LNCAP (cell line): ENCODE results near the gene DBNL.

ENCODE experiments used
- TF ChIP-seq, protein P1 (sequence below): fragments of 450-650 bp; IDR thresholded peaks from 2 replicates; pipeline ENCODE4 v1.5.1; 2017; ENCODE audit warnings: mild to moderate bottlenecking

Gene DBNL

DNA sequence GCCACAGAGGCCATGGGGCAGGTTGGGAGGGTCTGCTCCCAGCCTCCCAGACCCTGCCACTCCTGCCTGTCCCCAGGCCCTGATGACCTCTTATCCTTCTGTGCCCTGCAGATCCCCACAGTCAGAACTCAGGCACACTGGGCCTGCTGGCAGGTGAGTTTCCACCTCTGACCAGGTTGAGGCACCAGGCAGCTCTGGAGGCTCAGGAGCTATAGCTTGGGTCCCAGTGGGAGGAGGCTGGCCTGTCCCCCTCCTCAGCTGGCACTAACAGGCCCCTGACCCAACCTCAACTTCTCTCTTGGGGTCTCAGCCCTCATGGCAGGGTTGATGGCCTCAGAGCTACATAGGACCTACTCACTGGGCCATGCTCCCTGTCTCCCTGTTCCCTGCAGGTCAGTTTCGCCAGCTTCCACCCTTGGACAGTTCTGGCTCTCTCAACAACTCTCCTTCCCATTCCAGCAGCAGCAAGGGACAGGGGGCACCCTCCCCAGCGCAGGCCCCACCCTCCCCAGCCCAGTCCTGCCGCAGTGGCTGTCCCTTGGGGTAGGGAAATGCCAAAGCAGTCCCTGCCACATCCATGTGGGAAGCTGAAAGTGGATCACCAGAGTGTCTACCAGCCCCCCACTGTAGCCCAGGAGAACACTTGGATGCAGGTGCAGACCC is 56.9 kb downstream of the DBNL start:
- TF ChIP-seq, protein P1, sequence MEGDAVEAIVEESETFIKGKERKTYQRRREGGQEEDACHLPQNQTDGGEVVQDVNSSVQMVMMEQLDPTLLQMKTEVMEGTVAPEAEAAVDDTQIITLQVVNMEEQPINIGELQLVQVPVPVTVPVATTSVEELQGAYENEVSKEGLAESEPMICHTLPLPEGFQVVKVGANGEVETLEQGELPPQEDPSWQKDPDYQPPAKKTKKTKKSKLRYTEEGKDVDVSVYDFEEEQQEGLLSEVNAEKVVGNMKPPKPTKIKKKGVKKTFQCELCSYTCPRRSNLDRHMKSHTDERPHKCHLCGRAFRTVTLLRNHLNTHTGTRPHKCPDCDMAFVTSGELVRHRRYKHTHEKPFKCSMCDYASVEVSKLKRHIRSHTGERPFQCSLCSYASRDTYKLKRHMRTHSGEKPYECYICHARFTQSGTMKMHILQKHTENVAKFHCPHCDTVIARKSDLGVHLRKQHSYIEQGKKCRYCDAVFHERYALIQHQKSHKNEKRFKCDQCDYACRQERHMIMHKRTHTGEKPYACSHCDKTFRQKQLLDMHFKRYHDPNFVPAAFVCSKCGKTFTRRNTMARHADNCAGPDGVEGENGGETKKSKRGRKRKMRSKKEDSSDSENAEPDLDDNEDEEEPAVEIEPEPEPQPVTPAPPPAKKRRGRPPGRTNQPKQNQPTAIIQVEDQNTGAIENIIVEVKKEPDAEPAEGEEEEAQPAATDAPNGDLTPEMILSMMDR = no peak

DNA sequence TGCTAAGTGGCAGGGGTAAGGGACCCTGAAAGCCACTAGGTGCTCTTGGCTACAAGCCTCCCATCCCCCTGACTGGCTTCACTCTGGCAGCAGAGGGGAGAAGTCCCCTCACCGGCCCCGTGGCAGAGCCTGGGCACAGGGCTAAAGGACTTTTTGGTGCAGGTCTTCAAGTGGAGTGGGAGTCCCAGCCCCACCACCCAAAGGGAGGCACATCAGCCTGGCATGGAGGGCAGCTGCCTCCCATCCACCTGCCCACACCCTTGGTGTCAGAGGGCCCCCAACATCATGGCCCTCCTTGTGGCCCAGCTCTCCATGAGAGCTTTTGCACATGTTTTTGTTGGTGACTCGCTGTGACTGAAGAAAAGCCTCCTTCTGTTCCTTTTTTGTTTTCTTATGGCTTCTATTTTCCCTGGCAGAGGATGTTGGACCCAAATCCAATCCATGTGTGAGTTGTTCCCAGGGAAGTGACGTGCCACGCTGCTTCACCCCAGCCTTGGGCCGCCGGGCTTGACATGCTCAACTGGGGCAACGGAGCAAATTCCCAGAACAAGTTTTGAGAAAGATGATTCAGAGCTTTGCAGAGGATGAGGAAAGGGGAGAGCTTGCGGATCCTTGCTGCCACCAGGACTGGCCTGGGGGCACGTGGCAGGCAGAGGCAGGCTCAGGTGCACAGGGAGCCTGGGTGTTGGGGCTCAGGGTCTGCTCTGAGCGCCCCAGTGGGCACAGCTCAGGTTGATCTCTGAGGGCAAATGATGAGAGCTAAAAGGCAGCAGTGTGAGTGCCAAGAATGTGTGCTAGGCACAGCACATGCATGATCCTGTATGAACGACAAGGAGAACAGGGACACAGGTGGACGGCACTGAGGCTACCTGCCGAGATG is 57.7 kb downstream of the DBNL start:
- TF ChIP-seq, protein P1 = no peak

DNA sequence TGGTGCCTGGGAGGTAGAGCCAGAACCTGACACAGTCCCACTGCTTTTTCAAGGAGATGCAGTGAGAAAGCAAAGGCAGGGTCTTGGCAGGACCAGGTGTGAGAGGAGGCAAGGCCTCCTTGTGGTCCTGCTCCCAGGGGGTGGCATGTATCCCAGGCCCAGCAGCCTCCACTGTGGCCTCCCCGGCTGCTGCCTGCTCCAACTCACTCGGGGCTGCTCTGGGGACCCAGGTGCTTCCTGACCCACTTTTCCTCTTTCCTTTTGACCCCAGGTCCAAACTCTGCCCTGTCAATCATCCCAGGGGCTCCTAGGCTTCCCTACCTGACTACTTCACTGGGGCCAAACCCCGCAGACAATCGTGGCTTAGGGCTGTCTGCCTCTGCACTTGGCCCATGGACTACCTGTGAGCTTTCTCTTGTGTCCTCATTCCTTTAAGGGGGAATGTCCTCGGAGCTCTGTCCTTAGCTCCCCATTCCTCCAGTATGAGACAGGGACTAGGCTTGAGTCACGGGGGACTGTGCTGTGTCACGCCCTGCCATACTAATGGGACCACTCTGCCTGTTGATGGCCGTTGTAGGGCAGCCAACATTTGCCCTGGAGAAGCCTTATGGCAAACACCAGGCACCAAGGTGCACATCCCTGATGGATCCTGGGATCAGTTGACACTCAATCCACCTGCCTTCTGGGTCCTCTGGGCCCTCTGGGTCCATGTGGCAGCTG is 58.5 kb downstream of the DBNL start:
- TF ChIP-seq, protein P1 = no peak

DNA sequence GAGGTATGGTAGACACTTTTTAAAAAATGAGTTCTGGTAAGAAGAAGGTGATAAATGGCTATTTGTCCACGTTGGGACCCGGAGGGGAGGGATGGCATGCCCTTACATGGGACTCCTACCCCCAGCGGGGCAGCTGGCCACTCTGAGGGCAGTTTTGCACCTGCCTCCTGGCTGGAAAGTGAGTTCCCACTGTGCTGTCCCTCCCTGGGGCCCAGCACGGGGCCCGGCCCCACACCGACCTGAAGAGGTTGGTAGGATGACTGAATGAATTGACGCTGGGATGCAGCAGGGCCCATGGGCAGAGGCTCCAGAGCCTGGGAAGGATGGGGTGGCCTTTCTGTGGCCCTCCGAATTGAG is 59.0 kb downstream of the DBNL start:
- TF ChIP-seq, protein P1 = no peak

DNA sequence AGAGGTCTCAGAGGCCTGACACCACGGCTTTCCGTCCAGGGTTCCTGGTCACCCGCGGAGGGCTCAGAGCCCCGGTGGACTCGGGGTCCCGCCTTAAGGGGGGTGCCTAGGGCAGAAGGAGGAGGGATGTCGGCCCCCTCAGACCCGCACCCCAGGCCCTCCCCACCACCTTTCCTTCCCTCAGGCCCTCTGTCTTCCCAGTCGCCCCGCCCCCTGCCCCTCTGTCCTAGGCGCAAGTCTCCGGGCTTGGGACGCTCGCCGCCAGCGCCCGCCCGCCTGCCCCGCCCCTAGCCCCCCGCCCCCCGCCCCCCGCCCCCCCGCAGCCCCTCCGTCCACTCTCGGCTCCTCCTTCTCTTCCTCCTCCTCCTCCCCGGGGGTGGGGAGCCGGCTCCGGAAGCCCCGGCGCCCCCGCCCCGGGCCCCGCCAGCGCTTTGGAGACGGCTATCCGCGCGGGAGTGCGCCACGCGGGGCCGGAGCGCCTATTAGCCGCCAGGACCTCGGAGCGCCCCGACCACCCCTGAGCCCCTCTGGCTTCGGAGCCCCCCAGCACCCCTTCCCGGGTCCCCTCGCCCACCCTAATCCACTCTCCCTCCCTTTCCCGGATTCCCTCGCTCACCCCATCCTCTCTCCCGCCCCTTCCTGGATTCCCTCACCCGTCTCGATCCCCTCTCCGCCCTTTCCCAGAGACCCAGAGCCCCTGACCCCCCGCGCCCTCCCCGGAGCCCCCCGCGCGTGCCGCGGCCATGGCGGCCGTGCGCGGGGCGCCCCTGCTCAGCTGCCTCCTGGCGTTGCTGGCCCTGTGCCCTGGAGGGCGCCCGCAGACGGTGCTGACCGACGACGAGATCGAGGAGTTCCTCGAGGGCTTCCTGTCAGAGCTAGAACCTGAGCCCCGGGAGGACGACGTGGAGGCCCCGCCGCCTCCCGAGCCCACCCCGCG is 59.7 kb downstream of the DBNL start, which contains the start of gene AEBP1:
TSS of gene AEBP1 (plus strand) at position 423 of the 937 bp plus-strand sequence. CDS start at position 744, 321 bp downstream.
- TF ChIP-seq, protein P1 = no peak

DNA sequence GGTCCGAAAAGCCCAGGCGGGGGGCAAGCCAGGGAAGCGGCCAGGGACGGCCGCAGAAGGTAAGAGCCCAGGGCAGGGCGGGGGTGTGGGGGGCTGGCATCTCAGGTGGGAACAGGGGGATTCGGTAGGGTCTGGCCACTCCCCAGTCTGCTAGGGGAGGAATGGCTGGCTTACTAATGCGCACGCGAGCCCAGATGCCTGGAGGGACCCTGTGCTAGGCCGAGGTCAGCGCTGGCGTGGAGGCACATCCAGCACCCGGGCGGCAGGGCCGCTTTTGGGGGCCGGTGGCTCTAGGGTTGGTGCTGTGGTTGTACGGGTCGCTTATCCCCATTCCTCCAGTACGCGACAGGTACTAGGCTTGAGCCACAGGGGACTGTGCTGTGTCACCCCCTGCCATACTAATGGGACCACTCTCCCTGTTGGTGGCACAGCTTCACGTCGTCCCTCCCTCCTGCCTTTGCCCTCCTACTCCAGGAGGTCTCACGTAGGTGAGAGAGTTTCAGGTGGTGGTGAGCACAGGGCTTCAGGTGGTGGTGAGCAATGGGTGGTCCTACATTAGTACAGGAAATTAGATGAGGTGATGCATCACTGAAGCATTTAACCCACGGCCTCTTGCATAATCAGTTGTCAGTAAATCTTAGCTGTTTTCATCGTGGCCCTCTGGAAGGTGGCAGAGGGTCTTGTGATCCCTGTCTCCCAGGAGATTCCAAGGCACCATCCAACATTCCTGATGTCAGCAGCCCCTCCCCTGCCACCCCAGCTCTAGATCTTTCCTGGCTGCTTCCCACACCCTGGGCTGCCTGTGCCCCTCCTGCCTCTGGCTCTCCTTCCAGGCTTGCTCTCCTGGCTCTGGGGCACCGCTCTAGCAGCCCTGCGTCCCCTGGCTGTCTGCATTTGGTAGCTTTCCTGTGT is 60.6 kb downstream of the DBNL start:
- TF ChIP-seq, protein P1 = no peak
